SU-DHL-6 (cell line): ENCODE data around the gene HS3ST3A1.

Experiments
- EZH2phosphoT487 ChIP-seq: fragments of 200-600 bp; sonication (generic), shearing (Covaris generic); conservative IDR thresholded peaks from 2 replicates; pipeline ENCODE4 v1.6.1; 2018; ENCODE audit warnings: mild to moderate bottlenecking, antibody characterized with exemption, low read length, moderate library complexity, mixed read lengths
- TF ChIP-seq, protein P1 (sequence below): fragments of 200-600 bp; sonication (generic); IDR thresholded peaks from one replicate; pipeline ENCODE4 v1.5.1; 2017; ENCODE audit warnings: antibody characterized with exemption, mild to moderate bottlenecking, low read length, moderate library complexity; ENCODE audit not compliant: insufficient read depth, poor library complexity, severe bottlenecking

DNA sequence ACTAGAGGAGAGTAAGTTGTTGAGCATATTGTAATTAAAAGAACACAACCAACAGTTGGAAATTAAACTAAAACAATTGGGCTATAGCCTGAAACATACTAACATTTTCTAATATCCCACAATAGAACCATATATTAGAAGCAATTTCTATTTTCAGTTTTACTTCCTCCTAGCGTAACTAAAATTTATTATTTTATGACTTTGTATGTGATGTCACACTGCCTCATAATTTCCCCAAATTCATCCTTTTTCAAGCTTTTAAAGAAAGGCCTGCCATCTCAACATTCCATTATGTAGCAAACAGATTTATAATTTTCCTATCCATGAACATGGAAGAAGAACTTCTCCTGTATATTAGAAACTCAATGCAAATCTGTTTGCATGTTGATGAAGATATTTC, 110.2 kb downstream of the HS3ST3A1 start:
- TF ChIP-seq EZH2phosphoT487: no peak
- TF ChIP-seq, protein P1, sequence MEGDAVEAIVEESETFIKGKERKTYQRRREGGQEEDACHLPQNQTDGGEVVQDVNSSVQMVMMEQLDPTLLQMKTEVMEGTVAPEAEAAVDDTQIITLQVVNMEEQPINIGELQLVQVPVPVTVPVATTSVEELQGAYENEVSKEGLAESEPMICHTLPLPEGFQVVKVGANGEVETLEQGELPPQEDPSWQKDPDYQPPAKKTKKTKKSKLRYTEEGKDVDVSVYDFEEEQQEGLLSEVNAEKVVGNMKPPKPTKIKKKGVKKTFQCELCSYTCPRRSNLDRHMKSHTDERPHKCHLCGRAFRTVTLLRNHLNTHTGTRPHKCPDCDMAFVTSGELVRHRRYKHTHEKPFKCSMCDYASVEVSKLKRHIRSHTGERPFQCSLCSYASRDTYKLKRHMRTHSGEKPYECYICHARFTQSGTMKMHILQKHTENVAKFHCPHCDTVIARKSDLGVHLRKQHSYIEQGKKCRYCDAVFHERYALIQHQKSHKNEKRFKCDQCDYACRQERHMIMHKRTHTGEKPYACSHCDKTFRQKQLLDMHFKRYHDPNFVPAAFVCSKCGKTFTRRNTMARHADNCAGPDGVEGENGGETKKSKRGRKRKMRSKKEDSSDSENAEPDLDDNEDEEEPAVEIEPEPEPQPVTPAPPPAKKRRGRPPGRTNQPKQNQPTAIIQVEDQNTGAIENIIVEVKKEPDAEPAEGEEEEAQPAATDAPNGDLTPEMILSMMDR: no peak
